COR-L47 (cell line): ENCODE data around the gene ZBTB46.
"Not testable (repeated sequence)": the region's sequence is repeated elsewhere in the genome, so short reads cannot be mapped to it uniquely, and the experiment has no call there.

Experiments
- DNase-seq: peaks from one replicate; lab custom pipeline; 2025; lab: John Stamatoyannopoulos, UW

Gene ZBTB46

DNA sequence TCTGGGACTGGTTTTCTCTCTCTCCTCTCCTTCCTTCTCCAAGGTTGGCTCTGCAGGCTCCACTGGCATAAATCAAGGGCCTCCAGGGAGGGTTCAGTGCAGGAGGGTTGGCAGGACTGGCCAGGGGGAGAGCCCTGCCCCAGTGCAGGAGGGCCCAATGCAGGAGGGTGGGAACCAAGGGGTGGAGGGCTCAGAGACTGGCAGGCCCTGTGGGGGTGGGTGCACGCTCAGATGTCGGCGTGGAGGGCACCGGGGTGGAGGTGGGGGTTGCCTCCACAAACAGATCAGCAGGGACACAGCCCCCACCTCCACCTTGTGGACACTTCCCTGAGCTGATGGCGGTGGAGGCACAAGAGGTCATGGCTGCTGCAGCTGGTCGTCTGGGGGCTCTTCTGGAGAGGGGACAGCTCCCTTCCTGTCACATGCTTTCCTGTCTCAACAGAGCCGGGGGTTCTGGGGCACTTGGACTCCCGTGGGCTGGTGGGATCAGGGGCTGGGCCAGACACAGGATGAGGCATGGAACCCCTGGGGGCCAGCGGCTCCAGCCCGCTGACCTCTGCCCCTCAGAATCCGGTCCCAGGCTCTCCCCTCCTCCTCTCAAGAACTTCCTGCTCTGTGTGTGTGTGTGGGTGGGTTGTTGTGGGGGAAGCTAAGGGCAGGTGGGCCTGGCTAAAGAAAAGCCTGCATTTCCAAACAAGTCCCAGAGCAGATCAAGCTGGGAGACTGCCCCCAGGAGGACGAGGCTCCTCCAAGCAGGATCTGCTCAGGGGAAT is 27.5 kb upstream of the ZBTB46 start:
- DNase-seq: peak; percentile 15

DNA sequence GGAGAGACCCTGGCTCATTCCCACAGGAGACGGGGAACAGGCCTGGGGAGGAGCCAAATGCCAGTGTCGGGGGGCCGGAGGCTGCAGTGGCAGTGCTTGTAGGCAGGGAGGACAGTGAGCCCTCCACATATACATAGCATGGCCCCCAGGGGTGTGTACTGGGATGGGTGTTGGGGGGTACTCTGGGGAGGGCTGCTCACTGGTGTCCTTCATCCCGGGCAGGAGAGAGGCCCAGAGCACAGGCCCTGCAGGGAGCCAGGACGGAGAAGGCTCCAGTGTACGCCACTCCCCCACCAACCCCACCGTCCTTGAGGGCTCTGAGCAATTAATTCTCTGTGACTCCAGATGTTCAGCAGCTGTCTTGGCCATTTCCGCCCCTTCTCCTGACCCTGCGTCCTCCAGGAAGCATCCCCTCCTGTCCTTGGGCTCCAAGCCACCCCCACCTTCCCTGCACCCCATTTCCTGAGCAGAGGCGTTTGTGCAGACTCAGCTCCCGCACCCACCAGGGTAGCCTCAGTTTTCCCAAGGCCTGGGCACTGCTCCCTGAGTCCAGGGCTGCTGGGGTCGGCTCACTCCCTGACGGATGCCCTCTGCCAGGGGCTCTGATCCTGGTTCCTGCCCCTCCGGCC is 26.8 kb upstream of the ZBTB46 start:
- DNase-seq: no peak

DNA sequence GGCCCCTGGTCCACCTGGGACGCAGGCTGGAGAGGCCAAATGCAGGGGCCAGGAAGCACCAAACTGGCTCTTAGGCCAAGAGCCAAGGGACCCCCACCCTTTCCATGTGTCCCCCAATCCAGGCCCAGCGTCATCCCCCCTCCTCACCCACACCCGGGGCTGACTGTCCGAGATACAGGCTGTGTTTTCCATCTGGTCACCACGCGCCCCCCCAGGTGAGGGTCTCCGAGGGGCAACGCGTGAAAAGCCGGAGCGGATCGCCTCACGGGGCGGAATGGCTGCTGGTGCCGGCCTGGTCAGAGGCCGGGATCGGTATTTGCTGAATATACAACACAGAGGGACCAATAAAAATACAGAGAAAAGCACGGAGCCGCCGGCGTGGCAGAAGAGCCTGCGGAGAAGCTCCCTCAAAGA is 25.0 kb upstream of the ZBTB46 start:
- no peak for DNase-seq

DNA sequence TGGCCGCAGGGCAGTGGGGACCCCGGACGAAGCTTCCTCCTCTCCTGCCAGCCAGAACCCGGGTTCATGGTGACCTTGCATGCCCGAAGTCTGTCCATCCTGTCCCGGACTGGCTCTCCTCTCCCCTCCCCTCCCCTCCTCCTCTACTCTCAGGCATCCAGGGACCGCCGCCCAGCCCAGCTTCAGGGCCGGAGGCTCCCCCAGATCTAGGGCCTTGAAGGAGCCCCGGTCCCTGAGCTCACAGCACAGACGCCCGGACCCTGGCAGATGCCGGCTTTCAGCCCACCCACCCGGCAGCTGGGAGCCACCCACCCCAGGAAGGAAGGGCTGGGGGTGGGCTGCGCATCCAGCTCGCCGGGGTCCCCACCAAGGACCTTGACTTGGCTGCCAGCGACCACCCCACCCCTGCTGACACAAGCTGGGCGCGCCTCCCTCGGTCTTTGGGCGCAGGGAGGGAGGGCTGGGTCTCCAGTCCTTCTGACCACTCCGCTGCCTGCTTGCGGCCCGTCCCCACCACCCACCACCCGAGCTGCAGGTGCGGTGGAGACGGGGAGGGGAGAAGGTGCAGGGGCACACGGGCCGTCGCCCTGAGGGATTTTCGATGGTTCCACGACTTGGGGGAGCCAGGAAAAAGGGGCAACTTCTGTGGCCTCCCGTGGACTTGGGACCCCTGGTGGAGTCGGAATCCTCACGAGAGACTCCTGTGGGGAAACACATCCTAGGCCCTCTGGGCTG is 24.5 kb upstream of the ZBTB46 start:
- no peak for DNase-seq

DNA sequence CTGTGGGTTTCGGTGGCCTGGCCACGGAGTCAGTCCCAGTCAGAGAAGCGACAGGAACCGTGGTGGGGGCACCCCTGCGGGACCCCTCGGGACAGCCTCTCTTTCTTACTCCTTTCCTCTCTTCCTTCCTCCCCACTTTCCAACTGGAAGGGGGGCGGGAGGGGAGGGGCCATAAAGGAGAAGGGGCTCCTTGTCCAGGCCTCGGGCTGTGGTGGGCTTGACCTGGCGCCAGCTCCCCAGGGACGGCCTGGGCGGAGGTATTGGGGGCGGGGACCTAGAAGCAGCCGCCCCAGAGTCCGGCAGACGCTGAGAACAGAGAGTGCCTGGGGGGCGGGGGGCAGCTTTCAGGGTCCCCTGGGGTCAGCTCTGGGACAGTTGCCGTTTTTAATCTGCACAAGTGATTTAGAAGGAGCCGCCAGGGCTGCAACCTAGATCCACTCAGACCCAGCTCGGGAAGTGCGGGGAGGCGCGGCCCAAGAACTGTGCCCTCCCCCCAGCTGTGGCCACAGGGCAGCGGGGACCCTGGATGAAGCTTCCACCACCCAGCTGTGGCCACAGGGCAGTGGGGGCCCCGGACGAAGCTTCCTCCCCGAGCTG is 23.8 kb upstream of the ZBTB46 start:
- DNase-seq: no peak

DNA sequence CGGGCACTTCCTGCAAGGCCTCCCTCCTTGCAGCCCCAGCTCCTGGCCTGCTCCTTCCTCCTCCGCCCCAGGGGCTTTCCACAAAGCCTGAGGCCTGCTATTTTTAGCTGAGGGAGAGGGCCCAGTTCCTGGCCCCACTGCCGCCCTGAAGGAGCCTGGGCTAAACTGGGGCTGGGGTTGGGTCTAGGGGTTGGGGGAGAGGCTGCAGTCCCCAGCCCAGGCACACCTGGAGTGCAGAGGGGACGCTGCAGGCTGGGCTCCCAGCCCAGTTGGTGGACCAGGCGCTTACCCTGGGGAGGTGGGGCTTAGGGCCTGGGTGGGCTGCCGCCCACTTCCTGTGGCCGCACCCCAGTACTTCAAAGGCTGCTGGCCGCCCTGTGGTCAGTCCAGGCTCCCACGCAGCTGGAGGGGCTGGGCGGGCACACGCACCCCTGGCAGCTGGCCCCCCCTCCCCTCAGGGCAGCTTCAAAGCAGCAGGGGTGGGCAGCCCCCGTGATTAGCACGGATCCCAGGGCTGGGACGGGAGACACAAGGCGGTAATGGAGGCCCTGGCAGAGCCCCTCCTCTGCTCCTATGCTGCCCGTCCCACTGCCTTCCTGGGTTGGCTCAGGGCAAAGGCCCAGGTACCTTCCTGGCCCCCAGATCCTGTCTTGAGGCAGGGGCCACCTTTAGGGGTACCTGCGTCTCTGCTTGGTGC is 23.2 kb upstream of the ZBTB46 start:
- DNase-seq: no peak

DNA sequence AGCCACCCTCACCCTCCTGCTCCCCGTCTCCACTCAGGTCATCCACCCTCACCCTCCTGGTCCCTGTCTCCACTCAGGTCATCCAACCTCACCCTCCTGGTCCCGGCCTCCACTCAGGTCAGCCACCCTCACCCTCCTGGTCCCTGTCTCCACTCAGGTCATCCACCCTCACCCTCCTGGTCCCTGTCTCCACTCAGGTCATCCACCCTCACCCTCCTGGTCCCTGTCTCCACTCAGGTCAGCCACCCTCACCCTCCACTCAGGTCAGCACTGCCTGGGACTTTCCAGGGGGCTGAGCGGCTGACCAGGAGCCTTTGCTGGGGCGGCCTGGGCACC is 22.6 kb upstream of the ZBTB46 start:
- not testable (repeated sequence) for DNase-seq

DNA sequence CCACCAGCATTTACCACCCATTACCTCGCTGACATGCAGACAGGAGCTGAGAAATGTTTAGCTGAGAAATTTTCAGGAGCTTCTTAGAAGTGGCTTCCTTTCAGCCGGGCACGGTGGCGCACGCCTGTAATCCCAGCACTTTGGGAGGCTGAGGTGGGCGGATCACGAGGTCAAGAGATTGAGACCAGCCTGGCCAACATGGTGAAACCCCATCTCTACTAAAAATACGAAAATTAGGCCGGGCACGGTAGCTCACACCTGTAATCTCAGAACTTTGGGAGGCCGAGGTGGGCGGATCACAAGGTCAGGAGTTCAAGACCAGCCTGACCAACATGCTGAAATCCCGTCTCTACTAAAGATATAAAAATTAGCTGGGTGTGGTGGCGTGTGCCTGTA is 20.5 kb upstream of the ZBTB46 start:
- not testable (repeated sequence) for DNase-seq

DNA sequence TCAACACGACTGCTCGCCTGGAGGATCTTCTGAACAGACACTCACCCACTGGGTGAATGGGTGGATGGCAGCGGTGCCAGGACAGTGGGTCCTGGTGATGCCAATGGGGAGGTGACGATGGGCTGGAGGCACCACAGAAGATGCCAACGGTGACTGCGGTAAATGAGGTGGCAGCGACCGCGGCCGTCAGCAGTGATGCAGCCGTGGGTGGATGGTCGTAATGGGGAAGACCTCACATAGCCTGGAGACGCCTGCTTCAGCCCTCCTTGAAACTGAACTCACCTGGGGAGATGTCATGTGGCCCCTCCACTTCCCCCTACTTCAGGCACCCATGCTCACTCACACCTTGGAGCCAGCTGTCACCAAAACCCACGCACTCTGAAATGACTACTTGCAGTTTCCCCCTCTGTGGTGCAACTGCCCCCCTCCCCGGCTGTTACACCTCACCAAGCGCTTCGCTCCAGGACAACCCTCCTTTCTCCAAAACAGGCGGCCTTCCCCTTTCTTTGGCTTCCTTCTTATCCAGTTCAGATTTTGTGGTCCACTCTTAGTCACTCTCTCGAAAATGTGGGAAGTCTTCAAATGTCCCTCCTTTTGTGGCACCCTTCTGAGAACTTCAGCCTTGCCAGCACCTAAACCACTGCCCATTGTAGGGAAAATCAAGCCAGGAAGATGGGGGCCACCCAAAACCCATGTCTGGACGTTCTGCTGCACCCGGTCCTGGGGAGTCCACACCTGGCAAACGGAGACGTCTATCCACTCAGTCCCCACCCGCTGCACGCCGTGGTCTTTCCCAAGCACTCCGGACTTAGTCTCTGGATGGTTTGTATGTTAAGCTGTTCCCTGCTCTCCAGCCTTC is 19.9 kb upstream of the ZBTB46 start:
- DNase-seq: no peak

DNA sequence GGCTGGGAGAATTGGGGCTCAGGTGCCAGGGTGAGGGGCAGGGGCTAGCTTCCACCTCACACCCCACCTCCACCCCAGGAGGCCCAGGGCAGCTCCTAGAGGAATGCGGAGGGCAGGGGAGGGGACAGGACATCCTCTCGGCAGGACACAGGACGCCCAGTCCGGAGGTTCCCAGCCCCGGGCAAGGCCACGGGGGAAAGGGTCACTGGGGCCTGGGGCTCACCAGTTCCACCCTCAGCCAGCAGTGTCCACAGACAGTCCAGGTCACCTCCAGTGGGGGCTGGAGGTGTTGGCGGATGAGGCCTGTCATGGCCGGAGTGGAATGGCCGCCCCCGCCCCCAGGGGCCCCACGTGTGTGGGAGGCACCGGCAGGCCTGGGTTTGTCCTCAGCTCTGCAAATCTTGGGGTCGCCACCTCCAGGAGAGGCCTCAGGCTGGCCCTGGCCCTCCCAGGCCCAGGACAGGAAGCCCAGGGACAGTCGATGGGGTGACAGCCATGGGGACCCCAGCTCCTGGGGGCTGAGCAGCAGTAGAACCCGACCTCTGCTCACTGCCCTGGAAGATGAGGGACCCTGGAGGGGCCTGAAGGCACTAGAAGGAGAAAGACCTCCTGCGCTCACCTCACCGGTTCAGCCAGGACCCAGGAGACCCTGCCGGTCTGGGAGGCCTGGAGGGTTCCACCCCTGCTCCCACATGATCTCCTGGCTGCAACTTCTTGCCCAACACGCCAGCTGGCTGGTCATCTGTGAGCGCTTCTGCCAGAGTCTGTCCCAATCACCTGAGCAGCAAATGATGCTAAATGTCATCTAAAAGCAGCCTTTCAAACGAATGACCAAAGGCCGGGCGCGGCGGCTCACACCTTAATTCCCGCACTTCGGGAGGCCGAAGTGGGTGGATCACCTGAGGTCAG is 17.2 kb upstream of the ZBTB46 start:
- DNase-seq: no peak

DNA sequence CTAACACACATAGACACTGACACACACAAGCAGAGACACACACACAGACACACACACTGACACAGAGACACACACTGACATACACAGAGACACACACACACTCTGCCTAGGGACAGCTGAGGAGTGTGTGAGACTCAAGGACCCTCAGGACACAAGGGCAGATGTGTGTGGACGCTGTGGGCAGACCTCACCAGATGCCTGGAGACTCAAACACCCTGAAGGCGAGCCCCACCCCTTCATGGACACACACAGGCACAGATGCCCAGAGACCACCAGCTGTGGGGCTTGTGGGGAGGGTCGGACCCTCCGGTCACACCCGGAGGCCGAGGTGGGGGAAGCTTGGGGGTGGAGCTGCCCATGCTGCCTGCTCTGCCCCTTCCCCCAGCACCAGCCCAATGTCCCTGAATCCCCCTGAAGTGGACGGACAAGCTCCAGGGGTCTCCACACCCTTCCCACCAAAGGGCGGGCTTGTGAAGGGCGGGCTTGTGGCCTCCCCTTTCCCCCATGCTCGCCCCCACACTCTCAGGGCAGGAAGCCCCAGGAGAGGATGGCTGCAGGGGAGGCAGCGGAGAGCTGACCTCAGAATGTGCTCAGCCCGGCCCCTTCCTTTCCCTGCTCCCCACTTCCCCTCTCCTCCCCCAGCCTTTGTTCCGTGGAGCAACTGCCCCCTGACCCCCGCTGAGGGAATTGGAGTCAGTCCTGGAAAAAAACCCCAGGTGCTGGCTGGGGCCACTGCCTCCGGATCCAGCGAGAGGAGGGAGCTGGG is 16.4 kb upstream of the ZBTB46 start:
- DNase-seq: no peak

DNA sequence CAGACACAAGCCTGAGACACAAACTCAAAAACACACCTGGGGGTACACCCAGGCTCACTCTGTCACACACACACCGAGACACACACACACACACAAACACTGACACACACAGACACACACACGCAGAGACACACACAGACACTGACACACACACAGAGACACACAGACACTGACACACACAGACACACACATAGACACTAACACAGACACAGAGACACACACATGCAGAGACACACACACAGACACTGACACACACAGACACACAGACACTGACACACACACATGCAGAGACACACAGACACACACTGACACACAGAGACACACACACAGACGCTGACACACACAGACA is 15.8 kb upstream of the ZBTB46 start:
- no peak for DNase-seq

DNA sequence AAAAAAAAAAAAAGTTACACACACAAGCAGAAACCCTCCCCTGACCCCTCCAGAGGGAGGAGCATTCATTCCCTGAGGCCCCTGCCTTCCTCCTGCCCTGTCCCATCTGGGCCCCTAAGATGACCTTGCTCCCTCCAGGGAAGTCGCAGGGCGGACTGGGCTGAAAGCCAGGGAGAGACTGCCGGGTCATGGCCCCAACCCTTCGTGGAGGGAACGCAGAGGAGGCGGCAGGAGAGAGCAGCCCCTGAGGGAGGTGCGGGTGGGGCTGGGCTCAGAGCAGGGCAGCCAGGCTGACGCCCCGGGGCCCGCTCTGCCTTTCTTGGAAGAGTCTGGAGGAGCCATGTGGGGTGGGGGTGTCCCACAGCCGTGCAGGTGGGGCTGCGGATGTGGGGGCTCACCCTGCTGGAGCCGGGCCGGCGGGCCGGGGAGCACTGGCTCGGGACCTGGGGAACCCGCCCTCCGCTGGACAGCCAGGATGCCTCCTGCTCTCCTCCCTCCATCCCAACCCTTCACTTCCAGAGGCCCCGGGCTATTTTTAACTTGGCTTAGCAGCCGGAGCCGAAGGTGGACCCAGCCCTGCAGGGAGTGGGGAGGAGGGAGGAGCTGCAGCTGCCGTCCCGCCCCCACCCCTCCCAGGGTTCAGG is 15.2 kb upstream of the ZBTB46 start:
- DNase-seq: no peak

DNA sequence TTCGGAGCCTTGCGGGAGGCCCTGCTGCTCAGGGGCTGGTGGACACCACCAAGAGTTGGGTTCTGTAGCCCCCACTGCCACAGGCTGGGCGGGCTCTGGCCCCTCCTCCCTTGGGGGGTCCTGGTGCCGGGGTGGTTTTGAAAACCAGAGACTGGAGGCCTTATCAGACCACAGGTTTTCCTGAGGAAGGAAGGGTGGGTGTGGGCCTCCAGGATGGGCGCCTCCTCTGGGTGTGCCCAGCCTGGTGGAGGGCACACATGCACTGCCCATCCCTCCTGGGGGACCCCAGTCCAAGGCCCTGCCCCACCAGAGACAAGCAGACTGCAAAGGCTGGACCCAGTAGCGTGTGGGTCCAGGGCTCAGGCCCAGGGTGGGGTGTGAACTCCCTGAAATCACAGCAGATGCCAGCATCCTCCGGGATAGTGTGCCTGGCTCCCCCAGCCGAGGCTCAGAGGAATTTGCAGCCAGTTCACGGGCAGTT is 13.5 kb upstream of the ZBTB46 start:
- DNase-seq: no peak

DNA sequence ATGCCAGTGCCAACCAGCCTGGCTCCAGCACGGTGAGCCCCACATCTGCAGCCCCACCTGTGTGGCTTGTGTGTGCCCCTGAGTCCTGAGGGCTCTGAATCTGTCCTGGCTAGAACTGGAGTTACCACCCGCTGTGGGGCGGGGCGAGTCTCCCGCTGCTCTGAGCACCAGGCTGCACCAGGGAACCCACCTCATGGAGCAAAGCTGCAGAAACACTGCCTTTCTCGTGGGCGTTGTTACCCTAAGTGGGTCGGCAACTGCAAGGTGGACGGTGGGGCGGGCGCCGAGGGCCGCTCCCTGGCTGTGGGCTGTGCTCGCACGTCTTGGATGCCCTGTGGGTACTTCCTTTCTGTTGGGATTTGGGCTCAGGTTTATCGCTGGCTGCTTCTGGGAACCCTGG is 12.7 kb upstream of the ZBTB46 start:
- DNase-seq: peak; percentile 33

DNA sequence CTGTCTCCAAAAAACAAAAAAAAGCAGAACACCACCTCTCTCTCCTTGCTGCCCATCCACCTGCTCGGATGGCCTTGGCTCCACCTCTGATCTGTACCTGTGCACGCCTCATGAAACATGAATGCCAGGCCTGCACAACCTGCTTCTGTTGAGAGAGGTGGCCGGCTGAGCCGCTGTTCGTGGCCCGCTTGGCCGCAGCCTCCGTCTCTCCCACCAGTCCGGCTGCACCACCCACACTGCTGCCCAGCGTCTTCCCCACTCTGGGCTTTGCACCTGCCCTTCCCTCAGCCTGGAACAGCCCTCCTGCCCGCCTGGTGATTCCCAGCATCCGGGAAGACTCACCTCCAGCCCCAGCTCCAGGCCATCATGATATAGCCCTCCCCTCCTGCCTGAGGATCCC is 12.2 kb upstream of the ZBTB46 start:
- no peak for DNase-seq

DNA sequence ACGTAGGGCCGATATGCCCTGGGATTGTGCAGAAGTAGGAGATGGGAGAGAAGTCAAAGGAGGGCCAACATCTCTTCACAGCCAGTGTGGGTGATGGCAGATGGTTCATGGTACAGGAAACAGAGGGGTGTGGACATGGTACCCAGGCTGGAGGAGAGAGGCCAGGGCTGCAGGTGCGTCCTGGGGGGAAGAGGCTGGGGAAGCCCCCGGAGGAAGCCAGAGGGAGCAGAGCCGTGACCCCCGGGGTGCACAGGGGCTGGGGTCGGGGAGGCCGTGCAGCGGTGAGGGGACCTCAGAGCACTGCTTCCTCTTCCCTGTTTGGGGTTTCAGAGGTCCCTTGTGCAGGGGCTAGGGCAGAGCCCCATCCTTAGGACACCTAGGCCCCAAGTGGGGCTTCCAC is 11.2 kb upstream of the ZBTB46 start:
- no peak for DNase-seq

DNA sequence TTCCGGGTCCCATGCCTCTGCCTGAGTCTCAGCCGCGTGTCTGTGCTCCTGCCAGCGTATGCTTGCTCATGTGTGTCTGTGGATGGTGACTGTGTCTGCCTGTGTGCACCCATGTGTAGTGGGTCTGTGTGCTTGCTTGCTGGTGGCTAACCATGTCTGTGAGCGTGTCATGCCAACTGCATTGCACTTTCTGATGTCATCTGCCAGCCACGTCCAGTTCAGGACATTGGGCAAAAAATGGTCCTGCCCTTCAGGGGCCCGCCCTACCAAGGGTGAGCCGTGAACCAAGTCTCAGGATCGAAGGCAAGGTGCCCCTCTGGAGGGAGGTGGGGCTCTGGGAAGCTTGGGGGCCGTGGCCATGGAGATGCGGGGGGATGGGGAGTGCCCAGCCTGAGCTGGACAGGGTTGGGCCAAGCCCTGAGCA is 9.4 kb upstream of the ZBTB46 start:
- no peak for DNase-seq

DNA sequence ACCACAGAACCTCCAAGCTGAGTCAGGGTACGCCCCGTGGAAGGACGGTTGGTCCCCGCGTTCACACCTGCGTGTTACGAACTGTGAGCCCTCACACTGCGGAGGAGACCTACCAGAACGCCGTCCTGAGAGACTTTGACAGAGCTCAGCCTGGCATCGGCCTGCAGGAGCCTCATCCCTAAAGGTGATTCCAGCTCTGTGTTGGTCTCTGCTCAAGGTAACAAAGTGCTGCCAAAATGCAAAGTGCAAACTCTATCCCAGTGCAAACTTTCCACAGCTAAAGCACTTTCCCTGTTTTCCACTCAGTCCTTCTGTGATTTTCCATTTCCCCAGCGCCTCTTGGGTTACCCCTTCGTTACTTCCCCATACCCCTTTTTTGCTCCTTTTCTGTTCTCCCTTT is 8.6 kb upstream of the ZBTB46 start:
- no peak for DNase-seq
